ENCODE results near the gene PHETA2. TPM values are rescaled to one million over a fixed set of nuclear protein-coding genes. Genes with fewer than 3 reads are reported as not detected.
A peak's percentile ranks its signal among the peaks of the same experiment; 100 is the strongest.

The PHETA2 gene
- total RNA-seq, 4 donors from 2014 or later = 5.8 to 14.6 (median 7.6) TPM

DNA sequence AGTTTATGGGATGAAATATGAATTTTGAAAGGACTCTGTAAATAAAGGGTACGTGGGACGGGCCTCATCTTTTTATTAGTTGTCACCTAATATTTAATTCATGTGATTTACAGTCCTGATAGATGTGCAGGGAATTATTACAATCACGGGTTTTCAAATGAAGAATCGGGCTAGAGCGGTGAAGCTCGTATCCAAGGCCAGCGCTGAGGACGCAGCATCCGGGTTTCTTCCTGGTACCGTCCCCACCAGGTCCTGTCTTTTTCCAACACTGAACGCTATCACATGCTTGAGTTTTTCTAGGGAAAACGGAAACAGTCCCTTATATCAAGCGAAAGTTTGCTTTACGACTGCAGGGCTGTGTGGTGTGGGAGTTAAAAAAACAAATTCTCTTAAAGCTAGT lies 6.2 kb downstream of the PHETA2 start:
- peak in 2 of 3 donors; percentile 46 to 66 for DNase-seq
- Histone ChIP-seq H3K27me3 (no peaks in the 10 kb centered on the region), H3K36me3 (peaks cover 0 to 37% (median 0%) of the 10 kb centered on the region in 3 donors), H3K27ac (peak overlapping the region; percentile 97 to 99 (median 98)), H3K4me3 (peak overlapping the region; percentile 60 to 74 (median 72)), H3K4me1 (peaks cover 0 to 26% (median 6%) of the 10 kb centered on the region in 4 donors), H3K9me3 (no peaks in the 10 kb centered on the region)
- TF ChIP-seq, protein P1, sequence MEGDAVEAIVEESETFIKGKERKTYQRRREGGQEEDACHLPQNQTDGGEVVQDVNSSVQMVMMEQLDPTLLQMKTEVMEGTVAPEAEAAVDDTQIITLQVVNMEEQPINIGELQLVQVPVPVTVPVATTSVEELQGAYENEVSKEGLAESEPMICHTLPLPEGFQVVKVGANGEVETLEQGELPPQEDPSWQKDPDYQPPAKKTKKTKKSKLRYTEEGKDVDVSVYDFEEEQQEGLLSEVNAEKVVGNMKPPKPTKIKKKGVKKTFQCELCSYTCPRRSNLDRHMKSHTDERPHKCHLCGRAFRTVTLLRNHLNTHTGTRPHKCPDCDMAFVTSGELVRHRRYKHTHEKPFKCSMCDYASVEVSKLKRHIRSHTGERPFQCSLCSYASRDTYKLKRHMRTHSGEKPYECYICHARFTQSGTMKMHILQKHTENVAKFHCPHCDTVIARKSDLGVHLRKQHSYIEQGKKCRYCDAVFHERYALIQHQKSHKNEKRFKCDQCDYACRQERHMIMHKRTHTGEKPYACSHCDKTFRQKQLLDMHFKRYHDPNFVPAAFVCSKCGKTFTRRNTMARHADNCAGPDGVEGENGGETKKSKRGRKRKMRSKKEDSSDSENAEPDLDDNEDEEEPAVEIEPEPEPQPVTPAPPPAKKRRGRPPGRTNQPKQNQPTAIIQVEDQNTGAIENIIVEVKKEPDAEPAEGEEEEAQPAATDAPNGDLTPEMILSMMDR (IDR thresholded peaks at IDR 0.05) = no peak
- TF ChIP-seq POLR2A (IDR thresholded peaks at IDR 0.05) = no peak

DNA sequence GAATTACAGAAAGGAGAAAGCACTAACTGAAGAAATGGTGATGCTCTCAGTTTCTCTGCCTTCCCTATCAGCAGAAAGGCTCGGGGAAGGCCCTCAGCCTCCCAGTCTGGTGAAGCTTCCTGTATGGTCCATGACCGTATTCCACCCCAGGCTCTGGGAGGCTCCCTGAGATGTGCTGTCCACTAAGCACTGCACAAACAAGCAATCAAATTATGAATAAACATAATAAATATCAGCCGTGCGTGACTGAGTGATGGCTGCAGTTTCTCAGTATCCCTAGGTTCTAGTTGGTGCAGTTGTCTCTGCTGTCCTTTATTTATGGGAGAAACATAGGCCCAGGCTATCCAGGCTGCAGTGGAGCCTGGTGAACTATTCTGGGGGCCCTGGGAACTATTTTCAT lies 9.1 kb downstream of the PHETA2 start:
- peak in 1 of 3 donors; percentile 33 for DNase-seq
- Histone ChIP-seq H3K4me1 (peaks cover 0 to 20% (median 6%) of the 10 kb centered on the region in 4 donors), H3K9me3 (no peaks in the 10 kb centered on the region), H3K36me3 (peaks cover 0 to 52% (median 0%) of the 10 kb centered on the region in 3 donors), H3K4me3 (no peak overlapping the region), H3K27ac (no peak overlapping the region), H3K27me3 (no peaks in the 10 kb centered on the region)
- TF ChIP-seq, protein P1 (IDR thresholded peaks at IDR 0.05) = no peak
- no peak for TF ChIP-seq POLR2A (IDR thresholded peaks at IDR 0.05)

DNA sequence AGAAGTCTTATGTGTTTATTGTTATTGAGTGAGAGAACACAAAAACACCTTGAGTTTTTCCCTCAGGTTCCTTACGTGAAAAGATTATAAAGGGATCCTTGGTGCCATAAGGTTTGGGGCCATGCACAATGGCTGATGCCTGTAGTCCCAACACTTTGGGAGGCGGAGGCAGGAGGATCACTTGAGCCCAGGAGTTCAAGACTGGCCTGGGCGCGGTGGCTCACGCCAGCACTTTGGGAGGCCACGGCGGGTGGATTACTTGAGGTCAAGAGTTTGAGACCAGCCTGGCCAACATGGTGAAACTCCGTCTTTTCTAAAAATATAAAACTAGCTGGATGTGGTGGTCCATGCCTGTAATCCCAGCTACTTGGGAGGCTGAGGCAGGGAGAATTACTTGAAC lies 10.8 kb downstream of the PHETA2 start:
- Histone ChIP-seq H3K4me1 (peaks cover 0 to 23% (median 3%) of the 10 kb centered on the region in 4 donors), H3K36me3 (peaks cover 0 to 55% (median 0%) of the 10 kb centered on the region in 3 donors)
- no peak for TF ChIP-seq POLR2A (IDR thresholded peaks at IDR 0.05)
- TF ChIP-seq, protein P1 (IDR thresholded peaks at IDR 0.05) = no peak

DNA sequence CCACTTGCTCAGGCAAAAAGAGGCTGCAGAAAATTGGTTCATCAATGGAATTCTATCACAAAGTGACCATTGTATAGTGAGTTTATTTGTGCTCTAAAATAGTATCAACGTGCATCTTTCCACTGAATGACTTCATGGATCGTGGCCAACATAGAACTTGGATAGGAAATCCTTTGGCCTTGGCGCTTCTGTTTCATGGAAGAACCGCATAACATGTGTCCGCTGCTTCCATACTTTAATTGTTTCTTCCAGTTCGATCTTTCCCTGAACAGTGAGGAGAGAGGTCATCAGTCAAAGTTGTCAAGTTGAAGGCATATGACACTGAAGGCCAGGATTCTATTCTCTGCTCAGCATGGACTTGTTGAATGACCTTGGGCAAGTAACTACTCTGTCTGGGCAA lies 12.0 kb downstream of the PHETA2 start:
- DNase-seq = no peak
- TF ChIP-seq, protein P1 (IDR thresholded peaks at IDR 0.05) = no peak
- TF ChIP-seq POLR2A (IDR thresholded peaks at IDR 0.05) = no peak
- H3K4me3 ChIP-seq = no peak overlapping the region
- H3K4me1 ChIP-seq = peaks cover 0 to 17% (median 1%) of the 10 kb centered on the region in 4 donors
- no peak overlapping the region for H3K27ac ChIP-seq
- H3K27me3 ChIP-seq = no peaks in the 10 kb centered on the region
- peaks cover 0 to 55% (median 0%) of the 10 kb centered on the region in 3 donors for H3K36me3 ChIP-seq
- H3K9me3 ChIP-seq = no peaks in the 10 kb centered on the region

More for the DNA sequence above, 10.8 kb downstream of the PHETA2 start:
- Histone ChIP-seq H3K27ac (no peak overlapping the region), H3K9me3 (no peaks in the 10 kb centered on the region), H3K27me3 (no peaks in the 10 kb centered on the region), H3K4me3 (no peak overlapping the region)
- DNase-seq = no peak

DNA sequence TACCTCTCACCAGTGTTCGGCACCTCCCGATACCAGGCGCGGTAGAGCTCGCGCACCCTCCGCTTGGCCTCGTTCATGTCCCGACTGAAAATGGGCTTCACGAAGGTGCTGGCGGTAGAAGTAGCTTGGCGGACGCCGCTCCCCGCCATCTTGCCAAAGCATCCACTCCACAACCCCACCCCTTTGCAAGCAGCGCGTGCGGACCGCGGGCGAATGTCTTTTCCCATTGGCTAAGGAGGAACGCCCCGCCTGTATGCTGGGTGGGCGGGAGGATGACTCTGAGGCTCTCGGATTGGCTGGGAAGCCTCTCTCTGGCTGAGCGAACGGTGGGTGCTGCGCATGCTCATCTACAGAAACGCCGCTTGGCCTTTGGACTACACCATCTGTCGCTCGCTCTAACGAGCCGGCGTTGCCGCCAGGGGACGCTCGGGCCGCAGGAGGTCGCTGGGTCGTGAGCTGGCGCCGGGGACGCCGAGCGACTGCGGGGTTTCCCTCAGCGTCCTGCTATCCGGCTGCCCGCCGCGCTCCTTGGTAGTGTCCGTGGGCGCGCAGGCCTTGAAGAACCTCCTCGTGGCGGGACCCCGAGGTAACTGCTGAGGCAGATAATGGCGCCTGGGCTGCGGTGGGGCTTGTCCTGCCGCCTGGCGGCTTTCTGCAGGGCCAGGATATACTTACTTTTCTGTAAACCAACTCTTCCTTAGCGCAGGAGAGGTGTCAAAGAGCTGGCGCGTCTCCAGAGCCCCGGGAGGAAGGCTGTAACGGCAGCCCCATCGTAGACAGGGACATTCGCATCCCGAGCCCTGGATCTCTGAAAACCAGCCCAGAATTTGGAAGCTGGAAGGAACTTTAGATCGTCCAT lies 16.8 kb downstream of the PHETA2 start, which contains the start of gene NDUFA6:
NDUFA6 (minus strand) TSS at position 177 of the 859 bp plus-strand sequence; CDS start at position 149, 28 bp downstream.
- Histone ChIP-seq H3K4me3 (peak within 1 kb of the TSS; percentile 72 to 87 (median 73)), H3K27me3 (no peaks in the 10 kb centered on the region), H3K36me3 (peaks cover 0 to 20% (median 0%) of the 10 kb centered on the region in 3 donors), H3K4me1 (peaks cover 0 to 18% (median 1%) of the 10 kb centered on the region in 4 donors), H3K27ac (peak within 1 kb of the TSS; percentile 92 to 98 (median 94)), H3K9me3 (no peaks in the 10 kb centered on the region)
- TF ChIP-seq POLR2A (IDR thresholded peaks at IDR 0.05) = peak; percentile 93 to 96
- TF ChIP-seq, protein P1 (IDR thresholded peaks at IDR 0.05) = peak; percentile 91 to 99 (median 98)
- DNase-seq = peak; percentile 98 to 99 (median 98)
